Astrocyte (in vitro differentiated cells and primary cell): ENCODE measurements around the gene ZC3HAV1.

ENCODE experiments used
- EZH2 ChIP-seq: IDR thresholded peaks from 2 replicates; pipeline ENCODE4 v1.6.1; 2012; ENCODE audit warnings: mild to moderate bottlenecking, low read length, inconsistent platforms; ENCODE audit not compliant: insufficient read depth
- TF ChIP-seq, protein P1 (sequence below): IDR thresholded peaks from 2 replicates; pipeline ENCODE4 v1.5.1; 2011; ENCODE audit warnings: low read depth, mild to moderate bottlenecking, inconsistent platforms, low read length, moderate library complexity; ENCODE audit not compliant: insufficient read depth

DNA sequence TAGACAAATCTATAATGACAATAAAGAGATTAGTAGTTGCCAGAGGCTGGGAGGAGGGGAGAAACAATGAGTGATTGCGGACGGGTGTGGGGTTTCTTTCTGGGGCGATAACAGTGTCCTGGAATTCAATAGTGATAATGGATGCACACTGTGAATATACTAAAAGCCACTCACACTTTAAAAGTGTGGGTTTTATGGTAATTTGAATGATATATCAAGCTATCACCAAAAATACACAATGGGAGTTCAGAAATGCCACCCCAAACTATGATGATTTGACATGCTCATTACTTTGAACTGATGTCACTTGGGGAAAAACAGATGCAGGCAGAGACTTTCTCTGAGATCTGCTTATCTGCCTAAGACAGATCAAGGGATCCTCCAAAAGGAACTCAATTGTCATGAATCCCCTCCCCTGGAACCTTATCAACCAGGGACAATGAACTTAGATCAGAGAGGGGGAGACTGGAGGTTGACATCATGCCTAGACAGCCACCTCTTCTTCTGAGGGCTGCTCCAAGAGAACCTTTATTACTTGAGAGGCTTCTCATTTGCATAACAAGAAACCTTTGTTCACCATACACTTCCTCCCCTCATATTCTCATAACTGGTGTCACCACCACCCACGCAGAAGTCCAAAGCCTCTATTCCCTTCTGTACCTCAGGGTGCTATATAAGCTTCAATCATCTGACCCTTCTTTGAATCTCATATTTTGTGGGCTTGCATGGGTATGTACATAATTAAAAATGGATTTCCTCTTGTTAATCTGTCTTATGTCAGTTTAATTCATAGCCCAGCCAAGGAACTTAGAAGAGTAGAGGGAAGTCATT, 14.8 kb upstream of the ZC3HAV1 start:
- TF ChIP-seq, protein P1, sequence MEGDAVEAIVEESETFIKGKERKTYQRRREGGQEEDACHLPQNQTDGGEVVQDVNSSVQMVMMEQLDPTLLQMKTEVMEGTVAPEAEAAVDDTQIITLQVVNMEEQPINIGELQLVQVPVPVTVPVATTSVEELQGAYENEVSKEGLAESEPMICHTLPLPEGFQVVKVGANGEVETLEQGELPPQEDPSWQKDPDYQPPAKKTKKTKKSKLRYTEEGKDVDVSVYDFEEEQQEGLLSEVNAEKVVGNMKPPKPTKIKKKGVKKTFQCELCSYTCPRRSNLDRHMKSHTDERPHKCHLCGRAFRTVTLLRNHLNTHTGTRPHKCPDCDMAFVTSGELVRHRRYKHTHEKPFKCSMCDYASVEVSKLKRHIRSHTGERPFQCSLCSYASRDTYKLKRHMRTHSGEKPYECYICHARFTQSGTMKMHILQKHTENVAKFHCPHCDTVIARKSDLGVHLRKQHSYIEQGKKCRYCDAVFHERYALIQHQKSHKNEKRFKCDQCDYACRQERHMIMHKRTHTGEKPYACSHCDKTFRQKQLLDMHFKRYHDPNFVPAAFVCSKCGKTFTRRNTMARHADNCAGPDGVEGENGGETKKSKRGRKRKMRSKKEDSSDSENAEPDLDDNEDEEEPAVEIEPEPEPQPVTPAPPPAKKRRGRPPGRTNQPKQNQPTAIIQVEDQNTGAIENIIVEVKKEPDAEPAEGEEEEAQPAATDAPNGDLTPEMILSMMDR, result no peak
- TF ChIP-seq EZH2, result no peak
